A549 treated with RU486 at 1 μM for 4 hours (cell line): ENCODE measurements around the gene FUT1. TPM values are rescaled to one million over a fixed set of nuclear protein-coding genes. Genes with fewer than 3 reads are reported as not detected.

Experiments used
- total RNA-seq: library from RNA; stranded (reverse); fragments of 200-300 nt; extraction: Qiagen RNA extraction; gene quantifications from 5 replicates; pipeline ENCODE4 v1.2.3, GENCODE V29; 2022; ENCODE audit warnings: low read depth

The FUT1 gene
- total RNA-seq, result 0.06 to 0.13 TPM (median 0.07 TPM) in 5 replicates

DNA sequence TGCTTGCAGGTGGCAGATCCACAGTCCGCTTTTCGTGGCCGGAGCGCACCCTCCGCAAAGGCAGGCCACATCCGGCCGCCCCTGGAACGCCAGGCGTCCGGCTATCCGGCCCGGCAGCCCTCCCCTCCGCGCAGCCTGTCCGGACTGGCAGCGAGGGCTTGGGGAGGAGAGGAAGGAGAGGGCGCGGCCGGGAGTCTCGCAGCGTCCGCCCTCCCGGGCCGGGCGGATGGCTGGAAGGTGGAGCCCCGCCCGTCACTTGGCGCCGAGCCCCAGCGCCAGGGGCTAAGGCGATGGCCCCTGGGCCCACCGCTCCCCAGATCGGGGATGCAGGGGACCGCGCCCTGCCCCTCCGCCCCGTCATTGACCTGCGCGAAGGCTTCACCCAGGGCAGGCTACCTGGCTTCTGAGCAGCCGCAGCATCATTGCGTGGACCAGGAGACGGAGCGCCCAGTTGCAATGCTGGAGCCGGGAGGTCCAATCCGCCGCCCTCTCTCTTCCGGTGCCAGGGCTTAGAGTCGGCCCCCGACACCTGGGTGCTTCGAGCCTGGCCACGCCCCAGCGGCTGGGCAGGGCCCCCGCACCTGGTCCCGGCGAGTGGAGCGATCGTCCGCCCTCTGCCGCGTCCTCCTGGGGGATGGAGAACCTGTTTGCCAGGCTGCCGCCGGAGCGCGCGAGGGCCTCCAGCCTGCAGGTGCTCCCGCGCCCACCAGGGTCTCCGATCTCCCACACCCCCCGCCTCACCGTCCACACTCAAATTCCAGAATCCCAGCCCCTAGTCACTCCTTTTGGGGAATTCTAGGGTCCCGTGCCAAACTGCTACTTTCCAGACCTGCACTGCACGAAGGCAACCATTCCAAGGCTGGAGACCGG lies at the start of gene FUT1:
Gene FUT1, minus strand, starts transcription at position 146 of the 870 bp plus-strand sequence. CDS start 1,360 bp downstream, outside the sequence.

DNA sequence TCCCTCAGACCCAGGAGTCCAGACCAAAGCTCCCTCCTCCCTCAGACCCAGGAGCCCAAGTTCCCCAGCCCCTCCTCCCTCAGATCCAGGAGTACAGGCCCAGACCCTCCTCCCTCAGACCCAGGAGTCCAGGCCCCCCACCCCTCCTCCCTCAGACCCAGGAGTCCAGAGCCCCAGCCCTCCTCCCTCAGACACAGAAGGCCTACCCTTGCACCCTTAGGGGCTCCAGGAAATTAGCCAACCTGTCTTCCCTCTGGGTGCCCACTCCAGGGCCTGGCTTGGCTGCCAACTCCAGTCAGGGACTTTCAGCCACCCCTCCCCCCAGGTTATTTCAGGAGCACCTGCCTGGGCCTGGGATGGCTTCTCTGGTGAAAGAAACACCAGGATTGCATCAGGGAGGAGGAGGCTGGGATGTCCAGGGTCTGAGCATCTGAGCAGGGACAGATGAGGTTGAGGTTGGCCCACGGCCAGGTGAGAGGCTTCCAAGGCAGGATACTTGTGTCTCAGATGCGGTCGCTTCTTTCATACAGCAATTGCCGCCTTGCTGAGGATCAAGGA lies 2.7 kb upstream of the FUT1 start, which contains the start of gene FGF21:
Gene FGF21, plus strand, starts transcription at position 441 of the 558 bp plus-strand sequence. CDS start 713 bp downstream, outside the sequence.

GRCh38 chr19:48746738-48747575 lies 5.5 kb downstream of the FUT1 start, which contains the start of gene IZUMO1:
TSS of gene IZUMO1 (minus strand) at chr19:48746909. CDS start at chr19:48745859, 1,050 bp downstream.

DNA sequence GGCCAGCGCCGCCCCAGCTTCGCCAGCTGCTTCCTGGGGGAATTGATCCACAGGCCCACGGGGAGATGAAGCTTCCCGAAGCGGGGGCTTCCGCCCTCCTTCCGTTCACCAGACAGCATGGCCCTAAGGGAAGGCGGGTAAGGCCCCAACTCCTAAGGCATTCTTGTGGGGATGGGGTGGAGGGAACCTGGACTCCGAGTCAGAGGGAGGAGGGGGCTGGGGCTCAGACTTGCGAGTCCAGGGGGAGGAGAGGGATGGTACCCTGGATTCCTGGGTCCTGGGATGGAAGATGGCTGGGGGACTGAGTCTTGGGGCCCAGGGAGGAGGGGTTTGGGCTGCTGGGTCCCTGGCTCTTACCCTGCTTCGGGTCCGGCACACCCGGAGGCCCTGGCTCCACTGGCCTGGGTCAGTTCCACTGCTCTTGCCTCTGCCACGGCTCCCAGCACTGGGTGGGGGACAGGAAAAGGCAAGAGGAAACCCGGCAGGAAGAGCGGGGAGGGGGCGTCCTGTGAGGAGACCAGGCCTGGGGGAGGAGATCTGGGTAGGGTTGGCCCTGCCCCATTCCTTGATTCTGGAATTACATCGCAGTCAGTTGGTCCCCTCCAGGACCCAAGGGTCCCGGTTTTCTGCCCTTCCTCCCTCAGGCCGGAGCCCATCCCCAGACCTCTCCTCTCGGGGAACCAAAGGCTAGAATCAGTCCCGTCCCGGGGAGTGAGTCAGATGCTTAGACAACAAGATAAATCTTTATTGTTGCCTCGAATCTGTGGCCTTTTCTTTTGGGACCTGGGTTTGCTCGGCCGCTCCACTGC lies 12.1 kb downstream of the FUT1 start, which contains the start of gene RASIP1:
Gene RASIP1, minus strand, starts transcription at position 447 of the 809 bp plus-strand sequence. Its CDS starts 328 bp downstream, at position 119.

GRCh38 chr19:48719263-48720171 lies 32.9 kb downstream of the FUT1 start, which contains the start of gene MAMSTR:
TSS of gene MAMSTR (minus strand) at chr19:48719725. CDS start at chr19:48719031, 694 bp downstream.

Other genes with a start within 250 kb of the FUT1 start
- gene LMTK3, start 240.8 kb downstream of the FUT1 start, total RNA-seq, result 2.1 to 4.7 TPM (median 4.2 TPM) in 5 replicates
- gene SULT2B1, start 200.5 kb downstream of the FUT1 start, total RNA-seq, result 14.1 to 20.7 TPM (median 15.9 TPM) in 5 replicates
- not detected in 5 replicates for gene SPACA4, start 145.9 kb downstream of the FUT1 start, total RNA-seq
- 0.17 to 0.27 TPM (median 0.24 TPM) in 4 of 5 replicates, not detected in the other for gene FAM83E, start 137.6 kb downstream of the FUT1 start, total RNA-seq
- gene RPL18, start 133.5 kb downstream of the FUT1 start, total RNA-seq, result 3,160 to 3,604 TPM (median 3,243 TPM) in 5 replicates
- 9.4 to 16.7 TPM (median 15.5 TPM) in 5 replicates for gene SPHK2, start 133.1 kb downstream of the FUT1 start, total RNA-seq
- 2.0 to 3.3 TPM (median 2.7 TPM) in 5 replicates for gene DBP, start 115.3 kb downstream of the FUT1 start, total RNA-seq
- 9.7 to 13.2 TPM (median 10.6 TPM) in 5 replicates for gene CA11, start 106.5 kb downstream of the FUT1 start, total RNA-seq
- gene NTN5, start 79.6 kb downstream of the FUT1 start, total RNA-seq, result 0.19 to 0.30 TPM (median 0.23 TPM) in 5 replicates
- gene FUT2, start 56.7 kb downstream of the FUT1 start, total RNA-seq, result not detected in 5 replicates
- gene MAMSTR, start 32.9 kb downstream of the FUT1 start, total RNA-seq, result 0.26 to 0.72 TPM (median 0.41 TPM) in 5 replicates
- 0.29 to 0.75 TPM (median 0.46 TPM) in 5 replicates for gene RASIP1, start 12.0 kb downstream of the FUT1 start, total RNA-seq
- gene IZUMO1, start 5.7 kb downstream of the FUT1 start, total RNA-seq, result not detected in 5 replicates
- gene FGF21, start 2.9 kb upstream of the FUT1 start, total RNA-seq, result not detected in 5 replicates
- gene BCAT2, start 58.4 kb upstream of the FUT1 start, total RNA-seq, result 47.2 to 60.5 TPM (median 56.7 TPM) in 5 replicates
- 13.4 to 17.0 TPM (median 14.8 TPM) in 5 replicates for gene HSD17B14, start 83.8 kb upstream of the FUT1 start, total RNA-seq
- gene PLEKHA4, start 116.0 kb upstream of the FUT1 start, total RNA-seq, result 1.5 to 3.0 TPM (median 2.4 TPM) in 5 replicates
- gene PPP1R15A, start 119.8 kb upstream of the FUT1 start, total RNA-seq, result 98.8 to 159 TPM (median 116 TPM) in 5 replicates
- not detected in 5 replicates for gene TULP2, start 146.1 kb upstream of the FUT1 start, total RNA-seq
- 180 to 229 TPM (median 200 TPM) in 5 replicates for gene NUCB1, start 147.7 kb upstream of the FUT1 start, total RNA-seq
- gene DHDH, start 181.1 kb upstream of the FUT1 start, total RNA-seq, result 1.1 to 2.1 TPM (median 1.5 TPM) in 5 replicates
- gene BAX, start 202.2 kb upstream of the FUT1 start, total RNA-seq, result 272 to 404 TPM (median 350 TPM) in 5 replicates
- gene FTL, start 212.7 kb upstream of the FUT1 start, total RNA-seq, result 18,656 to 25,483 TPM (median 19,849 TPM) in 5 replicates
- gene GYS1, start 240.7 kb upstream of the FUT1 start, total RNA-seq, result 16.4 to 21.4 TPM (median 17.5 TPM) in 5 replicates
- gene RUVBL2, start 241.2 kb upstream of the FUT1 start, total RNA-seq, result 230 to 241 TPM (median 232 TPM) in 5 replicates